ENCODE measurements around the gene SFXN5. TPM values are rescaled to one million over a fixed set of nuclear protein-coding genes. Genes with fewer than 3 reads are reported as not detected.

Gene SFXN5
- total and polyA plus RNA-seq, 2 of the 8 experiments (the other 6 are each of a cell fraction or from before 2014, with no cell fraction given) = 29.3 to 33.1 TPM

DNA sequence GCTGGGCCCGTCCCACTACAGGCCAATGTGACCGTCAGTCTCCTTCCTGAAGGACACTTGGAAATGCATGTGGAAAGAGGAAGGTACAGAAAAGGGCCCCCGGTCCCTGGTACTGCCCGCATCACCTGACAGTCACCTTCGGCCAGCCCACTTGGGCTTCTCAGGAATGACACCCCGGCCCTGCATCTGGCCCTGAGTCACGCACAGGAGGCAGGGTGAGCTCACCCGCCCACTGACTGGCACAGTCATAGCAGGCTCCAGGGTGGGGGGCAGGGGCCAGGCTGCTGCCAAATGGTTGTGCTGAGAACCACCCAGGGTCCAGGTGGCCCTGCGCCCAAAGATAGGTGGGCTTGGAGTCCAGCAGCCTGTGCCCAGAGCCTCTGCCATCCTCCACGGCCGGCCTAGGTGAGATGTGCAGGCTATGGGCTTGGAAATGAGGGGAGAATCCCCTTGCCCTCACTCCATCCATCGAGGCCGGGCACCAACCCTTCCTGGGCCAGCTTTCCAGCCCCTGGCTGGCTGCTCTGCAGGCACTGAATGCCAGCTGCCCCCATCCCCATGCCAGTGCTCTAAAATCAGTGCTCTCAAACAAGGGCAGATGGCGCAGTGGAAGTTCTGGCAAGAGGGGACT, 140.1 kb downstream of the SFXN5 start:
- FAIRE-seq = no peak
- DNase-seq (ENCODE audit: low read depth in 1 of 2, low spot score in 2 of 2) = no peak
- peaks cover 23 to 55% (median 43%) of the 10 kb centered on the region in 4 experiments for H3K27me3 ChIP-seq (replicated peaks in 1 of 4; ENCODE audit: control insufficient read depth in 3 of 4, extremely low read depth in 1 of 4, insufficient read depth in 3 of 4, low read length in 3 of 4)
- TF ChIP-seq, protein P1, sequence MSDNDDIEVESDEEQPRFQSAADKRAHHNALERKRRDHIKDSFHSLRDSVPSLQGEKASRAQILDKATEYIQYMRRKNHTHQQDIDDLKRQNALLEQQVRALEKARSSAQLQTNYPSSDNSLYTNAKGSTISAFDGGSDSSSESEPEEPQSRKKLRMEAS (IDR thresholded peaks at IDR 0.05) = no peak
- TF ChIP-seq PHF8 (conservative IDR thresholded peaks at IDR 0.05; ENCODE audit: low read depth, low read length) = no peak
- TF ChIP-seq SIN3A (conservative IDR thresholded peaks at IDR 0.05 in 1 of 2, IDR thresholded peaks at IDR 0.05 in 1 of 2; ENCODE audit: low read depth in 1 of 2, low read length in 2 of 2) = no peak
- TF ChIP-seq USF2 (IDR thresholded peaks at IDR 0.05; ENCODE audit: low read length) = no peak
- TF ChIP-seq ATF2 (IDR thresholded peaks at IDR 0.05; ENCODE audit: low read length) = no peak
- TF ChIP-seq TEAD4 (IDR thresholded peaks at IDR 0.05; ENCODE audit: low read depth, low read length) = no peak
- TF ChIP-seq BRCA1 (IDR thresholded peaks at IDR 0.05; ENCODE audit: low read depth, low read length) = no peak
- TF ChIP-seq SRF (IDR thresholded peaks at IDR 0.05; ENCODE audit: low read depth, low read length) = no peak
- TF ChIP-seq EP300 (IDR thresholded peaks at IDR 0.05; ENCODE audit: borderline replicate concordance in 1 of 2, low read depth in 2 of 2, low read length in 2 of 2) = no peak

More for the DNA sequence above, 140.1 kb downstream of the SFXN5 start:
- H2AFZ ChIP-seq (ENCODE audit: low read length) = no peak overlapping the region
- H3K4me1 ChIP-seq (replicated peaks in 1 of 4; ENCODE audit: control insufficient read depth in 3 of 4, insufficient read depth in 4 of 4, low read length in 3 of 4) = peaks cover 3 to 10% (median 5%) of the 10 kb centered on the region in 4 experiments; a peak in 6 of 7 replicates
- peaks cover 0 to 5% of the 10 kb centered on the region in 2 experiments for H4K20me1 ChIP-seq (replicated peaks in 1 of 2; ENCODE audit: control insufficient read depth in 1 of 2, insufficient read depth in 2 of 2, low read length in 2 of 2)
- H3K4me3 ChIP-seq (ENCODE audit: extremely low read depth in 1 of 4, insufficient read depth in 2 of 4, low read depth in 3 of 4, low read length in 4 of 4) = no peak overlapping the region
- no peak overlapping the region for H4K5ac ChIP-seq (ENCODE audit: insufficient read length, low read depth, low read length)
- no peaks in the 10 kb centered on the region for H3K9me3 ChIP-seq (ENCODE audit: insufficient read depth in 2 of 2, low read depth in 1 of 2, low read length in 1 of 2)
- H3K23ac ChIP-seq (ENCODE audit: insufficient read length) = no peak overlapping the region
- H3K4ac ChIP-seq (replicated peaks; ENCODE audit: insufficient read length, low read depth, low read length) = no peak overlapping the region
- H4K8ac ChIP-seq (ENCODE audit: extremely low read depth, insufficient read depth, low read length) = no peak overlapping the region
- no peaks in the 10 kb centered on the region for H3K79me2 ChIP-seq (ENCODE audit: control insufficient read depth in 1 of 2, insufficient read depth in 2 of 2, low read length in 2 of 2)
- no peak overlapping the region for H4K91ac ChIP-seq (replicated peaks; ENCODE audit: insufficient read length, low read length)
- H3K4me2 ChIP-seq (ENCODE audit: insufficient read depth in 1 of 2, low read depth in 2 of 2, low read length in 2 of 2) = no peak overlapping the region
- no peak overlapping the region; the same call in 1 of the 2 replicates for H2AK5ac ChIP-seq (ENCODE audit: low read depth, low read length)
- H3K18ac ChIP-seq (ENCODE audit: extremely low read depth, low read length) = no peak overlapping the region
- H2BK15ac ChIP-seq (ENCODE audit: low read length) = no peak overlapping the region
- H3K14ac ChIP-seq (ENCODE audit: insufficient read length) = no peak overlapping the region
- no peak overlapping the region for H3K27ac ChIP-seq (ENCODE audit: low read depth, low read length)
- H2BK20ac ChIP-seq (ENCODE audit: low read length) = no peak overlapping the region
- no peaks in the 10 kb centered on the region for H3K23me2 ChIP-seq (ENCODE audit: low read depth, low read length)
- WGBS, 2 experiments (ENCODE audit: extremely low coverage in 1 of 2, insufficient coverage in 1 of 2, insufficient read length in 1 of 2, insufficient replicate concordance in 2 of 2, low coverage in 1 of 2, low lambda C conversion rate in 2 of 2, missing lambda C conversion rate in 1 of 2) = 92% methylated on average over 14 of the region's 14 CpGs; no CpG with 5 or more reads in 1 of the 2 experiments
- no peak overlapping the region for H2BK5ac ChIP-seq (ENCODE audit: low read depth, low read length)
- no peak overlapping the region for H3K56ac ChIP-seq (replicated peaks; ENCODE audit: insufficient read length, low read depth, low read length)
- H3K79me1 ChIP-seq (ENCODE audit: low read depth, low read length) = no peaks in the 10 kb centered on the region
- H2BK120ac ChIP-seq (replicated peaks; ENCODE audit: low read depth, low read length) = no peak overlapping the region
- CTCF ChIA-PET (ENCODE audit: partially characterized antibody) = interaction anchor here (1.1 to 25.6 kb wide), 5 partner anchors 9 to 43 kb away, joined by 3 to 490 read pairs (median 4); no protein-coding TSS in a partner anchor
- H3K9ac ChIP-seq (replicated peaks in 1 of 4; ENCODE audit: extremely low read depth in 1 of 4, low read depth in 3 of 4, low read length in 3 of 4) = no peak overlapping the region
- POLR2A ChIA-PET (ENCODE audit: partially characterized antibody) = interaction anchor here (1.0 kb wide), 1 partner anchor 36 kb away, joined by 3 read pairs; no protein-coding TSS in a partner anchor
- no peak overlapping the region for H2BK12ac ChIP-seq (ENCODE audit: low read depth, low read length)
- H3K36me3 ChIP-seq (ENCODE audit: control insufficient read depth in 2 of 4, insufficient read depth in 4 of 4, low read length in 3 of 4) = no peaks in the 10 kb centered on the region
